Upper lobe of left lung (tissue), 6 donors: ENCODE results near the gene CCDC61. TPM values are rescaled to one million over a fixed set of nuclear protein-coding genes. Genes with fewer than 3 reads are reported as not detected.

Experiments used
- ATAC-seq, 2 donors: fragments of 200-7000 bp; cut with Tn5 transposase; one replicate each; pipeline ENCODE4 v1.9.1; 2022; ENCODE audit warnings: mild to moderate bottlenecking in 2 of 2, moderate library complexity in 2 of 2; ENCODE audit not compliant: low FRiP score in 2 of 2
- DNase-seq, 2 donors: peaks; one replicate each; pipeline ENCODE4 v3.0.0-alpha.2; 2019 to 2020
- H3K27ac ChIP-seq, 4 donors: fragments of 200-600 bp; sonication (generic); one replicate each; pipeline ENCODE4 v1.5.1; 2016 to 2019
- H3K27me3 ChIP-seq, 4 donors: fragments of 200-600 bp; sonication (generic); one replicate each; pipeline ENCODE4 v1.5.1; 2017 to 2019
- H3K36me3 ChIP-seq, 4 donors: fragments of 200-600 bp; sonication (generic); one replicate each; pipeline ENCODE4 v1.5.1; 2016 to 2019
- H3K4me1 ChIP-seq, 4 donors: fragments of 200-600 bp; sonication (generic); one replicate each; pipeline ENCODE4 v1.5.1; 2018 to 2019
- H3K4me3 ChIP-seq, 4 donors: fragments of 200-600 bp; sonication (generic); one replicate each; pipeline ENCODE4 v1.5.1; 2017 to 2019; ENCODE audit warnings: mild to moderate bottlenecking in 2 of 4, moderate library complexity in 1 of 4
- H3K9me3 ChIP-seq, 4 donors: fragments of 200-600 bp; sonication (generic); one replicate each; pipeline ENCODE4 v1.5.1; 2018 to 2019
- EP300 ChIP-seq, 4 donors: sonication (generic); formaldehyde crosslinking; IDR thresholded peaks; one replicate each; pipeline ENCODE4 v1.5.1; 2017; ENCODE audit warnings: antibody characterized with exemption in 4 of 4, control low read depth in 2 of 4
- POLR2A ChIP-seq, 4 donors: fragments of 450-650 bp; IDR thresholded peaks; one replicate each; pipeline ENCODE4 v1.5.1; 2016 to 2017; ENCODE audit warnings: antibody characterized with exemption in 4 of 4, mild to moderate bottlenecking in 2 of 4
- POLR2AphosphoS5 ChIP-seq, 2 donors: sonication (generic); formaldehyde crosslinking; IDR thresholded peaks; one replicate each; pipeline ENCODE4 v1.5.1; 2017; ENCODE audit warnings: antibody characterized with exemption in 2 of 2
- WGBS, 2 donors: methylation state at CpG; one replicate each; pipeline ENCODE4 v1.1.5; 2017 to 2018; 5-methylcytosine and 5-hydroxymethylcytosine counted together
- small RNA-seq, 4 donors: library from RNA; depleted of rRNA; stranded (forward); fragments of <200 nt; gene quantifications; one replicate each; pipeline ENCODE3, GENCODE V24; 2016
- total RNA-seq, 6 donors: library from RNA; depleted of rRNA in 4 of 6; stranded (reverse); fragments of >200 nt in 4 of 6; gene quantifications; one replicate each; pipeline versions ENCODE4 v1.1.0 to v1.2.1, GENCODE V29; 2016 to 2021
- TF ChIP-seq, protein P1 (sequence below), 6 experiments: fragments of 450-650 bp in 4 of 6; fragments of 200-600 bp in 2 of 6; sonication (generic) in 2 of 6; IDR thresholded peaks; one replicate each; pipeline ENCODE4 v1.5.1; 2016 to 2019; ENCODE audit warnings: antibody characterized with exemption in 6 of 6
- donor health status: DM: no; HTN: no; CAD: no; lungs with moderate emphysema.
- donor health status: DM: no; HTN: yes; CAD: no; lungs with severe emphysema.

CCDC61 gene
- total RNA-seq, 6 donors from 2014 or later, result 5.9 to 28.3 (median 20.3) TPM

DNA sequence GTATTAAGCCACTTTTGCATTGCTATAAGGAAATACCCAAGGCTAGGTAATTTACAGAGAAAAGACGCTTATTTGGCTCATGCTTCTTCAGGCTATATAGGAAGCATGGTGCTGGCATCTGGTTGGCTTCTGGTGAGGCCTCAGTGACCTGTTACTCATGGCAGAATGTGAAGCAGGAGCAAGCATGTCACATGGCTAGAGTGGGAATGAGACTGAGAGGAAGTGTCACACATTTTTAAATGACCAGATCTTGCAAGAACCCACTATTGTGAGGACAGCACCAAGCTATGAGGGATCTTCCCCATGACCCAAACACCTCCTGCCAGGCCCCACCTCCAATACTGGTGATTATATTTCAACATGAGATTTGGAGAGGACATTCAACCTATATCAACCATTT is 71.2 kb downstream of the CCDC61 start:
- DNase-seq (no peak), ATAC-seq (no peak)
- TF ChIP-seq EP300 (IDR thresholded peaks at IDR 0.05), result no peak
- TF ChIP-seq, protein P1, sequence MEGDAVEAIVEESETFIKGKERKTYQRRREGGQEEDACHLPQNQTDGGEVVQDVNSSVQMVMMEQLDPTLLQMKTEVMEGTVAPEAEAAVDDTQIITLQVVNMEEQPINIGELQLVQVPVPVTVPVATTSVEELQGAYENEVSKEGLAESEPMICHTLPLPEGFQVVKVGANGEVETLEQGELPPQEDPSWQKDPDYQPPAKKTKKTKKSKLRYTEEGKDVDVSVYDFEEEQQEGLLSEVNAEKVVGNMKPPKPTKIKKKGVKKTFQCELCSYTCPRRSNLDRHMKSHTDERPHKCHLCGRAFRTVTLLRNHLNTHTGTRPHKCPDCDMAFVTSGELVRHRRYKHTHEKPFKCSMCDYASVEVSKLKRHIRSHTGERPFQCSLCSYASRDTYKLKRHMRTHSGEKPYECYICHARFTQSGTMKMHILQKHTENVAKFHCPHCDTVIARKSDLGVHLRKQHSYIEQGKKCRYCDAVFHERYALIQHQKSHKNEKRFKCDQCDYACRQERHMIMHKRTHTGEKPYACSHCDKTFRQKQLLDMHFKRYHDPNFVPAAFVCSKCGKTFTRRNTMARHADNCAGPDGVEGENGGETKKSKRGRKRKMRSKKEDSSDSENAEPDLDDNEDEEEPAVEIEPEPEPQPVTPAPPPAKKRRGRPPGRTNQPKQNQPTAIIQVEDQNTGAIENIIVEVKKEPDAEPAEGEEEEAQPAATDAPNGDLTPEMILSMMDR (IDR thresholded peaks at IDR 0.05), result no peak
- no peak for TF ChIP-seq POLR2A (IDR thresholded peaks at IDR 0.05)
- TF ChIP-seq POLR2AphosphoS5 (IDR thresholded peaks at IDR 0.05), result no peak
- Histone ChIP-seq H3K27me3 (peaks cover 0 to 3% (median 0%) of the 10 kb centered on the region in 4 donors), H3K4me1 (no peaks in the 10 kb centered on the region), H3K36me3 (no peaks in the 10 kb centered on the region), H3K4me3 (no peak overlapping the region), H3K27ac (no peak overlapping the region), H3K9me3 (no peaks in the 10 kb centered on the region)
- WGBS, 2 donors, result 75 to 91% methylated on average over 1 of the region's 1 CpG

DNA sequence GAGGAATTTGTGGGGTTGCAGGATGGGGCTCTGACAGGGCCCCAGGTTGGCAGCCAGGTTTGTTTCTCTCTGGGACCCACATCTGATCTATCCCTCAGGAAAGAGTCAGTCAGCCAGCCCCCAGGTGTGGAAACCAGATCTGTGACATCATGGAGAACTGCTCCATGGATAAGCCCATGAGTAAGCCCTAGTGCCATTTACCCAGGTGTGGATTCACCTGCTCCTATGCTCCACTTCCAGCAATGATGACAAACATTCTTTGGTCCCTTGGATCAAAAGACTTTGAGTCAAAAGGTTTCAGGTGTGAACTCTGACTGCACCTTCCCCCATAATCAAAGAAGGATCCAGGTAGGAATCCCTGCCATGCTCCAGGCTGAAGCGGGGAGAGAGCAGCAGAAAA is 72.4 kb downstream of the CCDC61 start:
- no peak overlapping the region for H3K4me3 ChIP-seq

More for the DNA sequence above, 72.4 kb downstream of the CCDC61 start:
- Histone ChIP-seq H3K27me3 (peaks cover 0 to 3% (median 0%) of the 10 kb centered on the region in 4 donors), H3K27ac (no peak overlapping the region), H3K4me1 (no peaks in the 10 kb centered on the region), H3K36me3 (no peaks in the 10 kb centered on the region), H3K9me3 (no peaks in the 10 kb centered on the region)
- DNase-seq (no peak), ATAC-seq (no peak)
- TF ChIP-seq POLR2A (IDR thresholded peaks at IDR 0.05) (no peak), POLR2AphosphoS5 (IDR thresholded peaks at IDR 0.05) (no peak), EP300 (IDR thresholded peaks at IDR 0.05) (no peak)
- TF ChIP-seq, protein P1 (IDR thresholded peaks at IDR 0.05), result no peak
- 100% methylated on average over 1 of the region's 1 CpG for WGBS, 2 donors

Small RNA genes within 50 kb of the gene (small RNA-seq; reads per million reads assigned to genes)
- 72.8 to 195 (median 146) reads per million in 4 donors for gene MIR769

Other genes with a start within 250 kb of the CCDC61 start
- gene SIX5, start 226.2 kb upstream of the CCDC61 start, total RNA-seq, result 10 to 100 TPM in 4 of 6 donors, 1 to 10 TPM in 2; 6.2 to 36.7 (median 17.8) TPM
- gene DMPK, start 213.0 kb upstream of the CCDC61 start, total RNA-seq, result 100 to 1,000 TPM in 1 of 6 donors, 10 to 100 TPM in 5; 24.2 to 192 (median 43.8) TPM
- gene DMWD, start 202.6 kb upstream of the CCDC61 start, total RNA-seq, result 100 to 1,000 TPM in 1 of 6 donors, 10 to 100 TPM in 5; 29.4 to 109 (median 57.4) TPM
- gene RSPH6A, start 180.2 kb upstream of the CCDC61 start, total RNA-seq, result 1 to 10 TPM in 1 of 6 donors, under 1 TPM in 3, not detected in 2; 0.15 to 5.2 (median 0.32) TPM
- 100 to 1,000 TPM in 2 of 6 donors, 10 to 100 TPM in 4; 35.0 to 345 (median 76.0) TPM for gene SYMPK, start 132.3 kb upstream of the CCDC61 start, total RNA-seq
- 1 to 10 TPM in 1 of 6 donors, under 1 TPM in 2, not detected in 3; 0.46 to 1.2 (median 0.46) TPM for gene FOXA3, start 131.1 kb upstream of the CCDC61 start, total RNA-seq
- 10 to 100 TPM; 23.2 to 36.5 (median 30.5) TPM for gene IRF2BP1, start 109.3 kb upstream of the CCDC61 start, total RNA-seq
- gene MYPOP, start 92.9 kb upstream of the CCDC61 start, total RNA-seq, result 10 to 100 TPM in 2 of 6 donors, 1 to 10 TPM in 4; 2.3 to 13.6 (median 9.2) TPM
- not detected for gene NANOS2, start 80.7 kb upstream of the CCDC61 start, total RNA-seq
- 10 to 100 TPM in 4 of 6 donors, 1 to 10 TPM in 2; 4.7 to 19.0 (median 13.9) TPM for gene NOVA2, start 21.6 kb upstream of the CCDC61 start, total RNA-seq
- 1 to 10 TPM in 4 of 6 donors, not detected in 2; 2.1 to 4.3 (median 3.3) TPM for gene PGLYRP1, start 27.6 kb downstream of the CCDC61 start, total RNA-seq
- gene IGFL4, start 45.5 kb downstream of the CCDC61 start, total RNA-seq, result not detected
- not detected for gene IGFL3, start 129.2 kb downstream of the CCDC61 start, total RNA-seq
- under 1 TPM in 1 of 6 donors, not detected in 5; 0.51 TPM for gene IGFL2, start 152.8 kb downstream of the CCDC61 start, total RNA-seq
- gene IGFL1, start 234.3 kb downstream of the CCDC61 start, total RNA-seq, result not detected